GM15510 (cell line): ENCODE data around the gene NCKAP1.

Source experiments
- POLR2A ChIP-seq: IDR thresholded peaks from 3 replicates; pipeline ENCODE4 v1.6.1; 2011; ENCODE audit warnings: borderline replicate concordance; ENCODE audit not compliant: insufficient read length; ENCODE audit errors: extremely low read depth

Gene NCKAP1

DNA sequence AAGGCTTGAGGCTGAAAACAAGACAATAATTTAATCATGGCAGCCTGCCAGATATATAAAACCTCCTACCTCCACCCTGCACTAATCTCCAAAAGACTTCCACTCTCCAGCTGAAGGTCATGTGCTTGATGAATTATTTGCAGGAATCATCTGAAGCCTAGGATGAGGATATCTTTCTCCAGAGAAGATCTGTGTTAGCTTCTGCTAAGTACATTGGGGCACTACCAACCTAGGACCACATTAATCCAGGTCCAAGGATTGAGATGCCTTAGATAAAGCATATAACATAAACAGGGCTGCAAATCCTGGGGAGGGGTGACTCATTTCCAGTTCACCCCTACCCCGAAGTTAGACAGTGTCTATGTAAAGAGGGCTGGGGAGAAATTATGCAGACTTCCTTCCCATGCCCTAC lies 91.3 kb downstream of the NCKAP1 start:
- TF ChIP-seq POLR2A = no peak

DNA sequence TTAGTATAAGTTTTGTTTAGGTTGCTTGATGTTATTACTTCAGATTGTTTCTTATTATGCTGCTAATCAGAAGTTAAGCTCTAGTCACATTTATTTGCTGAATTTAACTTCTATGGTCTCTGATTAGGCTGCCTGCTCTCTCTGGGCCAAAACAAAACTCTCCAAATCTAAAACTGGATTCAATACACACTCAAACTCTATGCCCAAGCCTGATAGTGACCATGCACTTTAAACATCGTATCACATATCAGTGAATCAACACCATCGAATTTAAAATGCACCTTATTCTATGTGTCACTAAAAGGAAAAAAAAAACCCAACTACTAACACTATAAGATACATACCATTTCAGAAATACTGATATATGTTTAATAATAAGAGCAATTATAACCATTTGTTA lies 94.9 kb downstream of the NCKAP1 start:
- TF ChIP-seq POLR2A = no peak

DNA sequence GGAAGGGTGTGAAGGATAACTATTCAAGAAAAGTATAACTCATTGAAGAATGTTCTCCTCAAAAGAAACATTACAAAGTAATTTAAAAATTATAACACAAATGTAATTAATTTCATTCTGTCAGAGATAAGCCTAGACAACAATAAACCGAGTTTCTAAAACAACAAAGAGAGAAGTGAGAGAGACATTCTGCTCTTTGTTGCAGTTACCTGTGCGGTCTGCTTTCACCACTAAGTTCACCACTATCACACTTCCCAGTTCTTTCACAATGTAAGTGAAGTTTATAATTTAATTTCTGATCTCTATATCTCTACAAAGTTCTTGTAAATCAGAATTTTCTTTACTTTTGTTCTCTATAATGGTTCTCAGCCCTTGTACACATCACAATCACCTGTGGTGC lies 95.5 kb downstream of the NCKAP1 start:
- no peak for TF ChIP-seq POLR2A

DNA sequence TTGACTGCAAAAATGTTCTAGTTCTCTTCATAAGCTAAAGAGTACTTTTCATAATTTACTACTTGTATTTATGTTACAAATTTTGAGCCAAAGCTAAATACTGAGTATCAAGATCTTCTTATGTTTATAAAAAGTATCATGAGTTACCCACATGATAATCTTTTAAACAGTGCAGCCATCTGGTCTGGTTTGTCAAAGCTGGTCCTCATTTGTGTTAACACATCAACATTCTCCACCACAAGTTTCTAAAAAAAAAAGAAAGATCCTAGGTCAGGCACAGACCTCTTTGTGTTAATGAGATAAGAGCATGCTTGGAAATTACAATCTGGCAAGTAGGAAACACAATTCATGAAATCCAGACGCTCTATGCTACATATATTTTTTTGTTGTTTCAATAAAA lies 96.3 kb downstream of the NCKAP1 start:
- no peak for TF ChIP-seq POLR2A

DNA sequence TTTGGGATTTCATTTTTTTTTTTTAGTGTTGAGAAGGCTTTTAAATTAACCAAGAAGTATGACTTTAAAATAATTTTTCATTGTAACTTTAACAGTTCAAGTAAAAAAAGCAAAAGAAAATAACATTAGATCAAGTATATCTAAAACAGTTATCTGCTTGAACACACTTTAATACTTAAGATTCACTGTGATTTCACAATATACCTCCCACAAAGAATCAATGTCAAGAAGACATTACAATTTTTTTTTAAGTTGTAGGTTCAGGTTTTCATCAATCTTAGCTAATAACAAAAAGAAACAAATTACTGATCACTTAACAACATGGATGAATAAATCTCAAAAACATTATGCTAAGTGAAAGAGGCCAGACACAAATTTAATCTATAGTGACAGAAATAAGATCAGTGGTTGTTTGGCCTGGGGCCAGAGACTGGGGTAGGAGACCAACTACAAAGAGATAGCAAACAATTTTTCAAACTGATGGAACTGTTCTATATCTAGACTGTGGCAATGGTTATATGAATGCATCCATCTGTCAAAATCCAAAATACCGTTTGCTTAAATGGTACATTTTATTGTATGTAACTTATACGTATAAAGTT lies 97.0 kb downstream of the NCKAP1 start:
- no peak for TF ChIP-seq POLR2A

DNA sequence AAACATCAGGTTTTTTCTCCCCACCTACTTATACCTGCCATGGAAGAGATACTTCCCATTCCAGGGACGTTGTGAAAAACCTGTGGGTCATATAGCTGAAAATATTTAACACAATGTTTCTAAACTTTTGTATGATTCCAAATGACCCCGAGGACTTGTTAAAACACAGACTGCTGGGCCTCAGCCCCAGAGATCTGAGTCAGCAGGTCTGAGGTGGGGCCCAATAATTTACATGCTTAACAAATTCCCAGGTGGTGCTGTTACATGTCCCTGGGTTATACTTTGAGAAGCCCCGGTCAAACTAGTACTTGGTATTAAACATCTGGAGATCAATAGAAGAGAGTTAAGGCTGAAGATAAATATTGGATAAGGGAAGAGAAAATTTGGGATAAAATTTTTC lies 100.4 kb downstream of the NCKAP1 start:
- no peak for TF ChIP-seq POLR2A

DNA sequence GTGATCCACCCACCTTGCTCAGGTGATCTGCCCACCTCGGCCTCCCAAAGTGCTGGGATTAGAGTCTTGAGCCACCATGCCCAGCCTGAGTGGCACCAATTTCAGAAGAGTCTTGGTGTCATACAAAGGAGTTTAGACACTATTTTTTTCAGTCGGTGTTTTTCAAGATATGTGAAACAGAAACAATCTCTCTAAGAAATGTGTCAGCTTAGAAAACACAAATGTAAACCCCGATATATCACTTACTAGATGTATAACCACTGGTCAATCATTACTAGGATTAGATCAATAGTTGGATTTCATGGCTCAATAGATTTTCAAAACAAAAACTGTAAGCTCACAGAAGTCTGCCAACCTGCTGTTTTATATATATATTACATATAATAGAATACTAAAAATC lies 104.6 kb downstream of the NCKAP1 start:
- no peak for TF ChIP-seq POLR2A

DNA sequence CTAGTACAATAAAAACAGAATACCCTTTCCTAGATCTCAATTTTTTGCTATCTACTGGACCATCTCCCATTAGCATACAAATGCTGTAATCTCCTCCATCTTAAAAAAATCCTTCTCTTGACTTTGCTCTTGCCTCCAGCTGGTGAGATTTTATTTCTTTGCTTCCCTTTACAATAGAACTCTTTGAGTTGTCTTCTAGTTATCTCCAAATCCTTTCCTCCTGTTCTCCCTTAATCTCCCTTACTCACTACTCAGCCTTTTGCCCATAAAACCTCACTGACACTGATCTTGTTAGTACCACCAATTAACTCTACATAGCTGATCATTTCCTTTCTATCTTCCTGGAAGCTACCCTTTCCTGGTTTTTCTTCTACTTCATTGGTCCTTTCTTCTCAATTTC lies 108.3 kb downstream of the NCKAP1 start:
- no peak for TF ChIP-seq POLR2A

DNA sequence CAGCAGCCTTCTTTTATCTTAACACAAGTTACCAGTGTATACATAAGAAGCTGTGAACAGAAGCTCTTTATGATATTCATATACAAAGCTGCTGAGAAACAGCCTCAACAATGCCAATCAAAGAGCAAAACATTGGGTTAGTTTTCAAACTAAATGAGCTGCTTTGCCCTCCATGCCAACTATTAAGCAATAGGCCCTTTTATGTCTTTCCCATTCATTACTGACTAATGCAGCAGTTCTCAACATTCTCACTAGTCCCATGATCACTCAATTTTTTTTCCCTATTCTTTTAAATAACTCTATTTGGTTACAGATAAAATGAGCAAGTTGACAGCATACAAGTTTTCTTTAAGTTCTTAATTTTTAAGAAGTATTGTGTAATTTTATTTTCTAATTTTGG lies 114.0 kb downstream of the NCKAP1 start:
- TF ChIP-seq POLR2A = no peak

DNA sequence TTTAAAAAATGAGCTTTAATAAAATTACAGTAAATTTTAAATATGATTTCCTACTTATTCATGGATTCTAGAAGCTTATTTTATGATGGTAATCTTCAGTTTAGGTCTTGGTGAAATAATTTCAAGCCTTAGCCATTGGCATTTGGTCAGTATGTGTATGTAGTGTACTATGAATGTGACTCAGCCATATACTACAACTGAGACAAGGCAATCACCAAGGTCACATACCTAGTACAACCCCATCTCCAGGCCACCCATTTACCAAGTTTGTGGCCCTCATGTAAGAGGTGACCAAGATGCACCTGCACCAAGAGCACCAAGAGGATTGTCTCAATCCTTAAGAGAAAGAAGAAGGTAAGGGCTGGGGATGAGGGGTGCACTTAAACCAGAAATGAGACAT lies 117.0 kb downstream of the NCKAP1 start:
- no peak for TF ChIP-seq POLR2A

DNA sequence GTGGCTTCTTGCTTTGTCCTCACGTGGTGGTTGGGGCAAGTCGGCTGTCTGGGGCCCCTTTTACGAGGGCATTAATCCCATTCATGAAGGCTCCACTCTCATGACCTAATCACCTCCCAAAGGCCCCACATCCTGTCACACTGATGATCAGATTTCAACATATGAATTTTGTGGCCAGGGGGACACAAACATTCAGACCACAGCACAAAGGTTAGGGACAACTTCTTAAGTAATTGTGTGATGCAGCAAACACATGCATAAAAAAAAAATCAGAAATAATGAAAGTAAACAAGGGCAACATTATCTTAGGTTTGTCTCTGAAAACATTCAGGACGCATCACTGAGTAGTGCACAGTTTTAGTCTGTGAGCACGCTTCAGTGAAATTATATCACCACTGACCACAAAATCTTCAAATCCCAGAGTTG lies 117.6 kb downstream of the NCKAP1 start:
- TF ChIP-seq POLR2A = no peak

DNA sequence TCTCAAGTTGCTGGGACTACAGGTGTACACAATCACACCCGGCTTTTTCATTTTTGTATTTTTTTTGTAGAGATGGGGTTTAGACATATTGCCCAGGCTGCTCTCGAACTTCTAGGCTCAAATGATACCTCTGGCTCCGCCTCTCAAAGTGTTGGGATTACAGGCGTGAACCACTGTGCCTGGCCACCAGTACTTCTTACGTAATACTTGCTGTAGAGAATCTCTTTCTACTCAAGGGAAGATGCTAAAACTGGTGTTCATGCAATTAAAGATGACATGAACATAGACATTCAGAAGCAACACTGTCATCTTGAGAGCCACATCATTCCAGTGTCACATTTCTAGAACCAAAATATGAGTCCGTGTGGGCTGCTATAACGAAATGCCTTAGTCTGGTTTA lies 118.2 kb downstream of the NCKAP1 start:
- TF ChIP-seq POLR2A = no peak

DNA sequence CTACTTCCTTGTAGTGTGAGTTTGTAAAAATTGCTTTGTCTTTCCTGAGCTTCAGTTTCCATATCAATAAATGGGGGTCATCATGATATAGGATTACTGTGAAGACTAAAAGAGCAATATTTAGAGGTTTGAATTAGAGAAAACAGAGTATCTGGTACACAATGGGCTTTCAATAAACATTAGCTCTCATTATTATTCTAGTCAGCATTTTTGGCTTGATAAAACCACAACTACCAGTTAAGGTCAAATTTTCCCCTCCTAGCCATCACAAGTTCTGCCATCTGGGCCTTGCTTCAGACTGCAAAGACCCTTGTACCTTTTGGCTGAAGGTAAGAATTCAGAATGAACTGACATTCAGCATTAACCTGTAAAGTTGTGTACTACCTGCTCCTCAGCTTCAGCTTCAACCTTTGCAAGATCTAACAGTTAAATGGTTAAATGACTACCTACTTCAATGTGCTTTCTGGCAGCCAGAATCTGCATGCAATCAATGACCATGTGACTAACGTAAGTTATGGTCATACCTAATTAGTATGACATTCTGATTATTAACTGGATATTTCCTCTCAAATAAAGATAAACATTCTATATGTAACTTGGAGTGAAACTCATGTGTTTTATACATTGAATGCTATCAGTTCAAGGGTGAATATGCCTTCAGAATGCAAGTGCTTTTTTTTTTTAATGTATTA lies 119.2 kb downstream of the NCKAP1 start:
- no peak for TF ChIP-seq POLR2A

DNA sequence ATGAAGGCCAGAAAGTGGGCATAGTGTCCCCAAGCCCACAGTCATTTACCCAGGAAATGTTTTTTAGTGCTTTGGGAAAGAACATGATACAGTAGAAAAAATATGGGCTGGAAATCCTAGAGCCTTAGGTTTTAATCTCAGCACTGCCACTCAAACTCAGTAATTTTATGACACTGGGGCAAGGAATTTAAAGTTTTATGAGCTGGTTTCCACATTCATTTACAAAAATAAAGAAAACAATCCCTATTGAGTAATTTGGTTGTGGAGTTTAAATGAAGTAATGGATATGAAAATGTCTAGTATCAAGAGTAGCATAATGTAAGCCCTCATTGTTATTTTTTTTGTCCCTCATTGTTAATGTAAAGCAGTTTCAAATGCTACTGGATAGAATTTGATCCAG lies 120.3 kb downstream of the NCKAP1 start:
- TF ChIP-seq POLR2A = no peak

DNA sequence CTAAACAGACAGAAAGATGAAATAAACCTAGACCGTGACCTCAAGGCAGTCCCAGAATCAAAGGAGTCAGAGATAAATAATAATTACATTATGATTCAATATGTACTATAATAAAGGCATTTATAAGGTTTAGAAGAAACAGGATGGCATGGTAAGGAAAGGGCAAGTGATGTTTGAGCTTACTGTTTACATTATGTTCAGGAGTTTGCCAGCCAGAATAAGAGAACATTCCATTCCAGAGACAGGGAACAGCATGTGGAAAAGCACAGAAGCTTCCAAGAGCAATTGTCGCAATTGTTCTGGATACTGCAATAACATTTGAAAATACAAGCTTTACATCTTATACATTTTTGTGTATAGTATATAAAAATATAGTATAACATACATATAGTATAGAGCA lies 121.8 kb downstream of the NCKAP1 start:
- no peak for TF ChIP-seq POLR2A

DNA sequence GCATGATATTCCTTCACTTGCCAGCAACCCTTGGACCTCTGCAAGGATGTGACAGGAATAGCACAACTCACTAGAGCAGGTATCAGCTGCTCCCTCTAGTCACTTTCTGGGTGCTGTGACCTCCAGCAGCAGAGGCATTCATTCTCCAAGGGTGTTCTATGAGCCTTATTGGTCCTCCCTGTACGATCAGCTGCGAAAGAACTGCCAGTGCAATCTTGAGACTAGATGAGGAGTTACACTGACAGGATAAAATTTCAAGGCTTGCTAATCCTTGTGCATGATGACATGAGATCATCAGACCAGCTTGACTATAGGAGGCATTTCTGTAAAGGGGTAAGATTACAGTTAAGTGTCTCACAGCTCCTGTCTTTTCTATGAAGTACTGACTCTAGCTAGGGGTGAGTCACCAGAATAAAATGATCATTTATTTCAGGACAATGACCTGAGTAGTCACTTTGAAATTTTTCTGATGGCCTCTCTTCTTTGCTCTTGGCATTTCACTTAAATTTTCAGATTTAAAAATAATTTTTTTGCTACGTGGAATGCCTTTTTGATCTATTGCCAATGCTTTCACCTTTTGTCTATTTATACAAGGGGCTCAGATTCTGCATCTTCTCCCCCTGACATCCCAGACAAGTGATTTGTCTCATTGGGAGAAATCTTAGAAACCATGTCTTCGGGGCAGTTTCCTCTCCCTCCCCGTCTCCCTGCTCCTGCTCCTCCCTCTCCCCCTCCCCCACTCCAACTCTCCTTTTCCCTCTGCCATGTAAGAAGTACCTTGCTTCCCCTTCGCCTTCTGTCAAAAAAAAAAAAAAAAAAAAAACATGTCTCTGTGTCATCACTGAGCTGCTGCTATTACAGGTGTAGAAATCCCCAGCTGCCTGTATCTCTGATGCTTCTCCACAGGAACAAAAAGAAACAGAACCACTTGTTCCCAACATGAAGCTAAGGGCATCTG lies 122.6 kb downstream of the NCKAP1 start:
- no peak for TF ChIP-seq POLR2A

DNA sequence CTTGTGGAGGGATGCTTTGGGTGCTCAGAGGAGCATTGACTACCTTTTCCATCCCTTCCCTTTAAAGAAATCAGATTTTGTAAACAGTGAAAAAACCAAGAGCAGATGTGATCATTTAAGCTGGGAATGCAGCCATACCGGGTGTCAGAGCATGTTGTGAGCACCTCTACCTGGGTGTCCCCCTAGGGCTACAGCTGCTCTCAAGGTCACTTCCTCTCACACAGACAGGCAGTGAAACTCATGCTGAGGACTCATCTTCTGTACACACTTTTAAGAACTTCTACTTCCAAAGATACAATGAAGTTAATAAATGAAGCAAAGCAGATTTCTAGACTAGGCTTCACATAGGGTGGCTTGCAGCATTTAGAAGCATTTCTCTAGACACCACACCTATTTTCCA lies 123.4 kb downstream of the NCKAP1 start:
- no peak for TF ChIP-seq POLR2A

DNA sequence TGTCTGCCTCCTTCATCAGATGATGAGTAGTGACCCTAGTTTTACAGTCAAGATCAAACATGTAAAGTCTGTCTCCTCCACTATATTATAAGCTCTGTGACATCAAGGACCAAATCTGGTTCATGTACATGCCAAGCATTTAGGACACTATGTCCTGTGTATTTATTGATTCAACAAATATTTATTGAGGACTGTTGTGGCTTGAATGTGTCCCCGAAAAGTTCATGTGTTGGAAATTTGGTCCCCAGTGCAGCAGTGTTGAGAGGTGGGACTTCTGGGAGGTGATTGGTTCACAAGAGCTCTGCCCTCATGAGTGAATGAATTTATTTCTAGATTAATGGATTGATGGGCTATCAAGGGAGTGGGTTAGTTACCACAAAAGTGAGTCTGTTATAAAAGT lies 125.2 kb downstream of the NCKAP1 start:
- TF ChIP-seq POLR2A = no peak
